Hepatocyte (in vitro differentiated cells): Measurements from ENCODE around the gene IL9R. TPM values are rescaled to one million over a fixed set of nuclear protein-coding genes. Genes with fewer than 3 reads are reported as not detected.
"Not testable (repeated sequence)": the region's sequence is repeated elsewhere in the genome, so short reads cannot be mapped to it uniquely, and the experiment has no call there.

Source experiments
- DNase-seq: peaks from one replicate; pipeline ENCODE4 v3.0.0-alpha.2; 2016; ENCODE audit warnings: low spot score
- H2AFZ ChIP-seq: fragments of 200-600 bp; sonication (generic); 2 replicates; pipeline ENCODE4 v1.6.0; 2016; ENCODE audit warnings: antibody characterized with exemption, mild to moderate bottlenecking
- H3K27ac ChIP-seq: fragments of 200-600 bp; sonication (generic); 2 replicates; pipeline ENCODE4 v1.5.1; 2016; ENCODE audit warnings: mild to moderate bottlenecking
- H3K27me3 ChIP-seq: fragments of 200-600 bp; sonication (generic); 2 replicates; pipeline ENCODE4 v1.6.1; 2016
- H3K36me3 ChIP-seq: fragments of 200-600 bp; sonication (generic); replicated peaks from 2 replicates; pipeline ENCODE4 v1.5.1; 2016; ENCODE audit warnings: low read depth; ENCODE audit not compliant: insufficient read depth
- H3K4me1 ChIP-seq: fragments of 200-600 bp; sonication (generic); 2 replicates; pipeline ENCODE4 v1.5.1; 2016; ENCODE audit warnings: mild to moderate bottlenecking, moderate library complexity; ENCODE audit not compliant: insufficient read depth
- H3K4me2 ChIP-seq: fragments of 200-600 bp; sonication (generic); 2 replicates; pipeline ENCODE4 v1.6.0; 2016
- H3K4me3 ChIP-seq: fragments of 200-600 bp; sonication (generic); 2 replicates; pipeline ENCODE4 v1.5.1; 2016; ENCODE audit warnings: mild to moderate bottlenecking
- H3K79me2 ChIP-seq: fragments of 200-600 bp; sonication (generic); 2 replicates; pipeline ENCODE4 v1.6.0; 2017; ENCODE audit warnings: mild to moderate bottlenecking
- H3K9me2 ChIP-seq: fragments of 200-600 bp; sonication (generic); replicated peaks from 2 replicates; pipeline ENCODE4 v1.6.0; 2017; ENCODE audit warnings: mild to moderate bottlenecking; ENCODE audit not compliant: insufficient read depth
- H3K9me3 ChIP-seq: fragments of 200-600 bp; sonication (generic); 2 replicates; pipeline ENCODE4 v1.5.1; 2016; ENCODE audit warnings: low read depth, mild to moderate bottlenecking
- H4K20me1 ChIP-seq: fragments of 200-600 bp; sonication (generic); 2 replicates; pipeline ENCODE4 v1.6.0; 2016; ENCODE audit warnings: mild to moderate bottlenecking; ENCODE audit not compliant: insufficient read depth, poor library complexity, severe bottlenecking
- WGBS: methylation state at CpG from one replicate; pipeline ENCODE4 v1.1.6; 2016; ENCODE audit warnings: low lambda C conversion rate; ENCODE audit errors: missing lambda C conversion rate; 5-methylcytosine and 5-hydroxymethylcytosine counted together
- polyA plus RNA-seq: library from polyadenylated mRNA; unstranded; fragments of >200 nt; fragmentation: Nextera tagmentation; extraction: Ambion mirVana; gene quantifications from 2 replicates; pipeline ENCODE4 v1.2.1, GENCODE V29; 2016
- total RNA-seq: library from RNA; depleted of rRNA; stranded (reverse); fragments of >200 nt; gene quantifications from 2 replicates; pipeline ENCODE4 v1.2.3, GENCODE V29; 2014

Gene IL9R
- total and polyA plus RNA-seq, 2 experiments from 2014 or later, result not detected

DNA sequence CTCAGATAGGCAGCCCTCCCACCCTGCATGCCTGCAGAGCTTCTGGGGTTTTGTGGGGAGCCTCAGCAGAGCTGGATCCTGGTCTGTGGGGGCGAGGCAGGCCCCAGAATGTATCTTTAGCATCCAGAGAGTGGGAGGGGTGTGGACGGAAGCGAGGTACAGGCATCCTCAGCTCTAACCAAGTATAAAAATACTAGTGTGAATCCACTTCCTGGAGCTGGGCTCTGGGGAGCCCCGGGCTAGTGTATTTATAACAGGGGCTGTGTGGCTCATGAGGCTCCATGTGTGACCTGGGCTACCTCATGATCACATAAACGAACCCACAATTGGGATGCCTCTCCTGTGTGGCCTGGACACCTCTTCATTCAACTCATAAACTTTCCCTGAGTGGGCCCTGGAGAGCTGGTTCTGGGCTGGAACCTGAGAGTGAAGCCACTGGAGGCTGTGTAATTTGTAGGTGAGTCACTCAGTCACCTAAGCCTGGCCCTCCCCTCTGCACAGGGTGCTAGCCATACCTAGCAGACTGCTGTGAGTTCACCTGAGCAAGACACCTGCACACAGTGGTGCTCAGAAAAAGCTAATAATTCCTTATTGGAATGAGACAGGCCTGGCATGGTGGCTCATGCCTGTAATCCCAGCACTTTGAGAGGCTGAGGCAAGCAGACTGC lies 15.9 kb downstream of the IL9R start:
- H3K27me3 ChIP-seq, H3K36me3 ChIP-seq, H3K27ac ChIP-seq, H4K20me1 ChIP-seq, H3K9me3 ChIP-seq, H3K9me2 ChIP-seq, H3K4me1 ChIP-seq, H3K4me3 ChIP-seq, H3K4me2 ChIP-seq, H3K79me2 ChIP-seq, H2AFZ ChIP-seq, DNase-seq: not testable (repeated sequence)
- WGBS, result no CpG with 5 or more reads among the region's 5 CpGs

- not testable (repeated sequence) for H3K4me3 ChIP-seq, H3K36me3 ChIP-seq, DNase-seq, H3K9me2 ChIP-seq, H3K9me3 ChIP-seq, H3K4me1 ChIP-seq, H3K79me2 ChIP-seq, H3K27me3 ChIP-seq, H2AFZ ChIP-seq, H4K20me1 ChIP-seq, H3K27ac ChIP-seq, H3K4me2 ChIP-seq
- WGBS, result 86% methylated on average over 1 of the region's 5 CpGs
Observed at GRCh38 chrX:156019846-156020245, 22.4 kb downstream of the IL9R start.

DNA sequence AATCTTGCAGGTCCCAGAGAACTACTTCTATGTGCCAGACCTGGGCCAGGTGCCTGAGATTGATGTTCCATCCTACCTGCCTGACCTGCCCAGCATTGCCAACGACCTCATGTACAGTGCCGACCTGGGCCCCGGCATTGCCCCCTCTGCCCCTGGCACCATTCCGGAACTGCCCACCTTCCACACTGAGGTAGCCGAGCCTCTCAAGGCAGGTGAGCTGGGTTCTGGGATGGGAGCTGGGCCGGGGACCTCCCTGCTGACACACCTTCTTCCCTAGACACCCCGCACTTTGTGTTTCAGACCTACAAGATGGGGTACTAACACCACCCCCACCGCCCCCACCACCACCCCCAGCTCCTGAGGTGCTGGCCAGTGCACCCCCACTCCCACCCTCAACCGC lies 25.5 kb downstream of the IL9R start:
- not testable (repeated sequence) for H3K4me3 ChIP-seq, H3K4me2 ChIP-seq, H2AFZ ChIP-seq, H3K4me1 ChIP-seq, DNase-seq, H3K9me3 ChIP-seq, H3K79me2 ChIP-seq, H3K27me3 ChIP-seq, H3K36me3 ChIP-seq, H4K20me1 ChIP-seq, H3K9me2 ChIP-seq, H3K27ac ChIP-seq
- WGBS, result 87% methylated on average over 6 of the region's 9 CpGs

DNA sequence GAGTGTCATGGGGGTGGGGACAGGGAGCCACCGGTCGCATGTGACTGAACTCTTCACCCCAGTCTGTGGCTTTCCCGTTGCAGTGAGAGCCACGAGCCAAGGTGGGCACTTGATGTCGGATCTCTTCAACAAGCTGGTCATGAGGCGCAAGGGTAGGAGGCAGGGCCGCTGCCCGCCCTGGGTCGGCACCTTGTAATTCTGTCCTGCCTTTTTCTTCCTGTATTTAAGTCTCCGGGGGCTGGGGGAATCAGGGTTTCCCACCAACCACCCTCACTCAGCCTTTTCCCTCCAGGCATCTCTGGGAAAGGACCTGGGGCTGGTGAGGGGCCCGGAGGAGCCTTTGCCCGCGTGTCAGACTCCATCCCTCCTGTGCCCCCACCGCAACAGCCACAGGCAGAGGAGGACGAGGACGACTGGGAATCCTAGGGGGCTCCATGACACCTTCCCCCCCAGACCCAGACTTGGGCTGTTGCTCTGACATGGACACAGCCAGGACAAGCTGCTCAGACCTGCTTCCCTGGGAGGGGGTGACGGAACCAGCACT lies 27.5 kb downstream of the IL9R start:
- H3K27me3 ChIP-seq, H3K27ac ChIP-seq, H3K4me3 ChIP-seq, H3K9me2 ChIP-seq, H4K20me1 ChIP-seq, H3K79me2 ChIP-seq, DNase-seq, H3K36me3 ChIP-seq, H3K4me2 ChIP-seq, H2AFZ ChIP-seq, H3K4me1 ChIP-seq, H3K9me3 ChIP-seq: not testable (repeated sequence)
- WGBS, result 86% methylated on average over 13 of the region's 17 CpGs

DNA sequence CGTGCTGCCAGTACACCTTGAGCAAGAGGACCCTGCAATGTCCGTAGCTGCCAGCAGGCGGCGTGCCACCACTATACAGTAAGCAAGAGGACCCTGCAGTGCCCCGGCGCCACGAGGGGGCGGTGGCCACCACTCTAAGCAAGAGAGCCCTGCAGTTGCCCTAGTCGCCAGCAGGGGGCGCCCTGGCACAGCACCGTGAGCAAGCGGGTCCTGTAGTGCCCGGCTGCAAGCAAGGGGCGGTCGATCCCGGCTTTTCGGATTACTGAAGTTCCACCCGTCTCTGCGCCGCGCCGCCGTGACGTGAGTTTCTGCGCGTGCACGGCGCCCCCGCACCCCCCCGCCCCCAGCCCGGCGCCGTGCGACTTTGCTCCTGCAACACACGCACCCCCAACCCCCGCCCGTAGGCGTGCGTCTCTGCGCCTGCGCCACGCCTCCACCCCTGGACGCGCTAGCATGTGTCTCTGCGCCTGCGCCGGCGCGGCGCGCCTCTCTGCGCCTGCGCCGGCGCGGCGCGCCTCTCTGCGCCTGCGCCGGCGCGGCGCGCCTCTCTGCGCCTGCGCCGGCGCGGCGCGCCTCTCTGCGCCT lies 31.2 kb downstream of the IL9R start:
- H3K27ac ChIP-seq, H3K9me3 ChIP-seq, H3K4me1 ChIP-seq, H4K20me1 ChIP-seq, H3K9me2 ChIP-seq, H2AFZ ChIP-seq, H3K36me3 ChIP-seq, H3K4me3 ChIP-seq, H3K79me2 ChIP-seq, H3K27me3 ChIP-seq, H3K4me2 ChIP-seq, DNase-seq: not testable (repeated sequence)
- no CpG with 5 or more reads among the region's 73 CpGs for WGBS

DNA sequence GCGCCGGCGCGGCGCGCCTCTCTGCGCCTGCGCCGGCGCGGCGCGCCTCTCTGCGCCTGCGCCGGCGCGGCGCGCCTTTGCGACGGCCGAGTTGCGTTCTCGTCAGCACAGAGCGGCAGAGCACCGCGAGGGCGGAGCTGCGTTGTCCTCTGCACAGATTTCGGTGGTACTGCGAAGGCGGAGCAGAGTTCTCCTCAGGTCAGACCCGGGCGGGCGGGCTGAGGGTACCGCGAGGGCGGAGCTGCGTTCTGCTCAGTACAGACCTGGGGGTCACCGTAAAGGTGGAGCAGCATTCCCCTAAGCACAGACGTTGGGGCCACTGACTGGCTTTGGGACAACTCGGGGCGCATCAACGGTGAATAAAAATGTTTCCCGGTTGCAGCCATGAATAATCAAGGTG lies 31.8 kb downstream of the IL9R start:
- not testable (repeated sequence) for H3K4me1 ChIP-seq, H3K4me2 ChIP-seq, H3K9me3 ChIP-seq

GRCh38 chrX:156029707-156030442 lies 32.4 kb downstream of the IL9R start:
- not testable (repeated sequence) for H3K79me2 ChIP-seq, H3K4me2 ChIP-seq, H3K9me2 ChIP-seq, H3K36me3 ChIP-seq, H3K4me1 ChIP-seq, H3K4me3 ChIP-seq, H3K9me3 ChIP-seq, H3K27ac ChIP-seq, H4K20me1 ChIP-seq, H2AFZ ChIP-seq, H3K27me3 ChIP-seq
- peak; percentile 55 for DNase-seq
- WGBS, result 90% methylated on average over 5 of the region's 9 CpGs

More for the DNA sequence above, 31.8 kb downstream of the IL9R start:
- DNase-seq, H3K27ac ChIP-seq, H3K4me3 ChIP-seq, H3K27me3 ChIP-seq, H3K9me2 ChIP-seq, H2AFZ ChIP-seq, H3K36me3 ChIP-seq, H4K20me1 ChIP-seq, H3K79me2 ChIP-seq: not testable (repeated sequence)
- 98% methylated on average over 6 of the region's 46 CpGs for WGBS

GRCh38 chrX:156030474-156030873 lies 33.0 kb downstream of the IL9R start:
- not testable (repeated sequence) for H4K20me1 ChIP-seq, H3K9me3 ChIP-seq, H3K27me3 ChIP-seq, H3K4me1 ChIP-seq, H3K79me2 ChIP-seq, H3K36me3 ChIP-seq, H3K4me3 ChIP-seq, DNase-seq, H3K9me2 ChIP-seq, H2AFZ ChIP-seq, H3K27ac ChIP-seq, H3K4me2 ChIP-seq
